GM21737 (cell line): ENCODE data around the gene CCDC89.
"Not testable (repeated sequence)": the region's sequence is repeated elsewhere in the genome, so short reads cannot be mapped to it uniquely, and the experiment has no call there.

Experiments used
- ATAC-seq: cut with Tn5 transposase; IDR thresholded peaks from one replicate; pipeline ENCODE4 v1.9.1; 2021; ENCODE audit warnings: mild to moderate bottlenecking, moderate library complexity; ENCODE audit not compliant: unreplicated experiment

Gene CCDC89

DNA sequence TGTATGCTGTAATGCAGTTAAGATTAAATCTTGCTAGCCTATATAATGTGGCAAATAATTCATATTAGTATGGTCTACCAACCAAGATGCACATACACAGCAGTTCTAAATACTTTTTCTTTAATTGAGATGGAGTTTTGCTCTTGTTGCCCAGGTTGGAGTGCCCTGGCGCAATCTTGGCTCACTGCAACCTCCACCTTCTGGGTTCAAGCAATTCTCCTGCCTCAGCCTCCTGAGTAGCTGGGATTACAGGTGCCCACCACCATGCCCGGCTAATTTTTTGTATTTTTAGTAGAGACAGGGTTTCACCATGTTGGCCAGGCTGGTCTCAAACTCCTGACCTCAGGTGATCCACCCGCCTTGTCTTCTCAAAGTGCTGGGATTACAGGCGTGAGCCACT lies 31.7 kb downstream of the CCDC89 start:
- ATAC-seq: not testable (repeated sequence)

DNA sequence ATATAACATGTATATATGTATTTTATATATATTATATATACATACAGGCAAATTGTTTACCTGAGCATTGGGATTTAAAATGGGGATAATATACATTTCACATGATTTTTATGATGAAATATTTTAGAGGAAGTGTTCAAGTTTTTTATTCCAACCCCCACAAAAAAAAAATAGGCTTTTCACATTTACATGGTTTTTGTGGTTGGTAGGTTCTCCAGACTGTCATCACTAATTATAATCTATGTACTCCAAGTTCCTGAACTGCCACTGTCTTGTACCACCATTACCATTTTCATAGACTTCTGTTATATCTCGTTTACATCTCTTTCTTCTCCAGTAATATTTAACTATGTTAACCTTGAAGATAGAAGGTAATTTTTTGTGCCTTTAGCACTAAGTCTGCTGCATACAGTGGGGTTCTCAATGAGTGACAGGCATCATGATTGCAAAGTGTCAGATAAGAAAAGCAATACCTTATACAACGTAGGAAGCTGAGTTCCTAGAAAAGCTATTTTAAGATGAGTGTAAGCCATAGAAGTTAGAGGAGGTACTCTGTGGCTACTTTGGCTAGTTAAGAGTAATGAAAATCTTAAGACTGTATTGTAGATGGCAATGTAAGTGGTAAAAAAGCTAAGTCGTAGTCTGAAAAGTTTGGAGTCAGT lies 33.1 kb downstream of the CCDC89 start:
- ATAC-seq: no peak

DNA sequence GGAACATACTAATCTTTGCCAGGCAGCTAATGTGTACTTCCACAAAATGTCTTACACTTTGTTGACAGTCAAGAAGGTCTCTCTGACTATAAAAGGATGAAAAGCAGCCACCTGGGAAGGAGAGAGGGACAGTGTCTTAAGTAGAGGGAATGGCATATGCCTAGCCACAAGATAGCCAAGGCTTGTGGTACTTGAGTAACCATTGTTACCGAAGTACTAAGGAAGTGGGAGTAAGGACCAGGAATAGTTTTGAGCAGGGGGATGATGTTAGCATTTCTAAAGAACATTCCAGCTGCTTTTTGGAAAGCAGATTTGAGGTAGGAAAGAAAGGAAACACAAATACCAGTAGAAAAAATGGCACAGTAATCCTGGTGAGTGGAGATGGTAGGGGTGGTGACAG lies 34.9 kb downstream of the CCDC89 start:
- no peak for ATAC-seq

DNA sequence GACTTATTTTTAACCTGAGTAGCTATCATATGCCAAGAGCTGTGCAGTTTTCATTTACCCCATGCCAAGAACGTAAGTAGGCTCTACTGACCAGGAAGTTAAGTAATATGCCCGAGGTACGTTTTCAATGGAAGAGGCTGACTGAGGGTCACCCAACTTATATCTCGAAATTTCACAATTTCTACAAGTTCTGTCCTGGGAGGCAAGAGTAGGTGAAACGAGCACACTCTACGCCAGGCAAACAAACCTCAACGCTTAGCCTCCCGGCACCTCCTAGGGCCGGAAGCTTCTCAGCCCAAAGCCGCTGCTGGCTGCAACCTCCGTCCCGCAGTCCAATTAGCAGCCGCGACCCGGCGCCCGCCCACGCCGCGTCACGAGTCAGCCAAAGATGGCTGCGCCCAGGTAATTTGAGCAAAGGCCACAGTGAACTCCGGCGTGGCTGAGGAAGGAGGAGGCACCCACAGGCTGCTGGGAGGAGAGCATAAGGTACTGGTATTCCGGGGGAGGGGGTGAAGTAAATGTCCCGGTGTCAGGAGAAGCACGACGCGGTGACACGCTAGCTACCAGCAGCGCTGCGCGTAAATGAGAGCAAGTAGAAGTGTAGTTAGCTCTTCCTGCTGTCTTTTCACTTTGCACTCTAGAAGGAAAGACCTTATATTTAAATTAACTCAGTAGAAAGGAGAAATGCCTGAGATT lies 38.2 kb downstream of the CCDC89 start, which contains the start of gene TMEM126A:
Gene TMEM126A (plus strand): TSS at position 364 of the 696 bp plus-strand sequence. CDS start 2,289 bp downstream, outside the sequence.
- peak; percentile 100 for ATAC-seq

DNA sequence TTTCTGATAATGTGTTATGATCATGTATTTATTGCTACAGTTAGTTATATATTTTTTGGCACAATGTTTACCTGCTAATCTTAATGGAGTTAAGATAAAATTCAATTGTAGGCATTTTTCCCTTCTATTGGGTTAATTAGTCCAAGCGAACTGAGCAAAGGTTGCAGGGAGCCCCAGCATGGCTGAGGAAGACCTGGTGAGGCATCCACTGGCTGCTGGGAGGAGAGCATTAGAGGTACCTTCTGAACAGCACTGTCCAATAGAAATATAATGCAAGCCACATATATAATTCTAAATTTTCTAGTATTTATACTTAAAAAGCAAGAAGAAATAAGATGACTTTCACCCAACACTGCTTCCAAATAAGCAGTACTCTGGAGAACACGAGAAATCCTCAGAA lies 38.9 kb downstream of the CCDC89 start:
- no peak for ATAC-seq

DNA sequence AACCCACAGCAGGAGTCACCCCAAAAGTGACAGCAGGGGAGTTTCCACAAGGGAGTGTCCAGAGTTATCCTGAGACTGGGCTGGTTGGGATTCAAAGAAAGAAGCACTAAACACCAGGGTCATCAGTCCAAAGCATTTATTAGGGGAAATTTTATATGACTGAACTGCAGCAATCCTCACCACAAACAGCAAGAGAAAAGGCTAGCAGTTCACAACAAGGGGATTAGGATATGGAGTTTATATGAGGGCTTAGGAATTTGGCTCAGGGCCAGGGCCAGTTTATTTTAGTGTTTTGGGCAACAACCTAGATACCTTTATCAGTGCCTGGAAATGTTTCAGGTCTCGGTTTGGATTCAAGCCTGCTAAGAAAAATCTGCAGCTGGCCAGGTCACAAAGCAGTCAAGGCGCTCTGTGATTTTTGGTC lies 42.8 kb downstream of the CCDC89 start:
- ATAC-seq: no peak

DNA sequence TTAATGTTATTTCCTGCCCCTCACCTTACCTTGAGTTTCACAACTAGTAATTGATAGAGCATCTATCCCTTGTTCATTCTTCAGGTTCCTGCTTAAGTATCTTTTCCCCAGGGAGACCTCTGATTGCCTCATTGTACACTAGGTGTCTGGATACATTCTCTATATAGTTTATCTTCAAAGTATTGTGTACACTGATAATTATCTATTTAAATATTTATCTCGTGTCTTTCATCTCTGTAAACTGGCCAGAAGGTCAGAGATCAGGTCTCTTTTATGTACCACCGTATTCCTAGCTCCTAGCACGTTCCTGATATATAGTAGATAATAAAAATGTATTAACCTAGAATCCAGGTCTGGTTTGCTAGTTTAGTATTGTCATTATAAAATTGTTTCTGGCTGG lies 51.2 kb downstream of the CCDC89 start:
- ATAC-seq: no peak
